K562 (cell line): ENCODE measurements around the gene DOCK4. TPM values are rescaled to one million over a fixed set of nuclear protein-coding genes. Genes with fewer than 3 reads are reported as not detected.

Source experiments
- ATAC-seq: fragments of 200-7000 bp; cut with Tn5 transposase; 3 replicates; pipeline ENCODE4 v1.9.1; 2020; ENCODE audit warnings: moderate library complexity
- BruUV-seq: library from RNA; stranded (reverse); fragments of 400-500 nt; replicated peaks from 2 replicates; lab custom pipeline; 2021; lab: Mats Ljungman, UMichigan
- CTCF ChIA-PET: fragments of 300-600 bp; formaldehyde crosslinking; extraction: SDS; loops from one replicate; lab custom pipeline; 2021; ENCODE audit warnings: low intra/inter-chr PET ratio; lab: Yijun Ruan, JAX
- POLR2A ChIA-PET: fragments of 300-600, 350-650 bp; sonication (Branson Sonifier 250); formaldehyde crosslinking; extraction: SDS; loops from one replicate; lab custom pipeline; 2021; ENCODE audit warnings: antibody characterized with exemption, inconsistent platforms; lab: Yijun Ruan, JAX
- DNase-seq, 4 experiments: peaks; one replicate each; pipeline versions ENCODE4 v3.0.0 to v3.0.0-alpha.2; 2011 to 2018; ENCODE audit warnings: low spot score in 3 of 4, mixed read lengths in 3 of 4; ENCODE audit errors: extremely low read depth in 1 of 4
- FAIRE-seq: peaks from 2 replicates; lab custom pipeline; 2011; peaks lifted over from hg19 to GRCh38; lab: Jason Lieb, UNC
- H2AFZ ChIP-seq: 2 replicates; pipeline ENCODE4 v1.6.0; 2011; ENCODE audit warnings: low read depth, low read length, control low read depth, inconsistent platforms
- H3K27ac ChIP-seq: fragments of 200-600 bp; 3 replicates; pipeline ENCODE4 v1.8.0; 2011; ENCODE audit warnings: low read depth, mild to moderate bottlenecking, control low read depth, inconsistent platforms, low read length, moderate library complexity, mixed read lengths; ENCODE audit errors: extremely low read depth
- H3K27me3 ChIP-seq, 2 experiments: fragments of 300-600 bp in 1 of 2; 2 replicates in 1 of 2; 3 replicates in 1 of 2; pipeline versions ENCODE4 v1.6.0 to v1.8.0; 2011; ENCODE audit warnings: inconsistent platforms in 2 of 2, low read length in 2 of 2, mild to moderate bottlenecking in 1 of 2, mixed read lengths in 1 of 2, moderate library complexity in 1 of 2; ENCODE audit not compliant: control insufficient read depth in 2 of 2, insufficient read depth in 2 of 2
- H3K36me3 ChIP-seq: fragments of 300-600 bp; 3 replicates; pipeline ENCODE4 v1.8.0; 2011; ENCODE audit warnings: mild to moderate bottlenecking, low read length, inconsistent platforms; ENCODE audit not compliant: control insufficient read depth, insufficient read depth
- H3K4me1 ChIP-seq, 2 experiments: fragments of 200-600 bp in 1 of 2; replicated peaks in 1 of 2; 2 replicates in 1 of 2; 3 replicates in 1 of 2; pipeline versions ENCODE4 v1.5.1 to v1.8.0; 2011; ENCODE audit warnings: inconsistent platforms in 2 of 2, low read length in 2 of 2, mild to moderate bottlenecking in 1 of 2, mixed read lengths in 1 of 2, moderate library complexity in 1 of 2; ENCODE audit not compliant: control insufficient read depth in 2 of 2, insufficient read depth in 2 of 2
- H3K4me2 ChIP-seq: 2 replicates; pipeline ENCODE4 v1.6.1; 2011; ENCODE audit warnings: low read length, control low read depth, inconsistent platforms, mixed read lengths; ENCODE audit not compliant: insufficient read depth
- H3K4me3 ChIP-seq: fragments of 200-600 bp; sonication (generic), shearing (Covaris generic); 2 replicates; pipeline ENCODE4 v1.5.1; 2016; ENCODE audit warnings: control low read depth, inconsistent platforms
- H3K79me2 ChIP-seq: fragments of 200-600 bp; 3 replicates; pipeline ENCODE4 v1.8.0; 2011; ENCODE audit warnings: low read length, inconsistent platforms; ENCODE audit not compliant: control insufficient read depth, insufficient read depth
- H3K9ac ChIP-seq, 2 experiments: 2 replicates each; pipeline versions ENCODE4 v1.6.0 to v1.6.1; 2011; ENCODE audit warnings: low read depth in 2 of 2, low read length in 2 of 2, control low read depth in 1 of 2, inconsistent platforms in 1 of 2, mild to moderate bottlenecking in 1 of 2, mixed read lengths in 1 of 2; ENCODE audit not compliant: insufficient read depth in 1 of 2
- H3K9me1 ChIP-seq: one replicate; pipeline ENCODE4 v1.6.0; 2011; ENCODE audit warnings: inconsistent platforms, mild to moderate bottlenecking, low read length, moderate library complexity; ENCODE audit not compliant: control insufficient read depth, insufficient read depth
- H3K9me3 ChIP-seq: replicated peaks from 2 replicates; pipeline ENCODE4 v1.5.1; 2011; ENCODE audit warnings: low read depth, low read length, inconsistent platforms; ENCODE audit not compliant: control insufficient read depth, insufficient read depth
- H4K20me1 ChIP-seq: replicated peaks from 2 replicates; pipeline ENCODE4 v1.6.1; 2011; ENCODE audit warnings: low read length, inconsistent platforms, mixed read lengths; ENCODE audit not compliant: control insufficient read depth, insufficient read depth
- RNF219 ChIP-seq: fragments of 250-450 bp; sonication (Bioruptor Pico); IDR thresholded peaks from 2 replicates; pipeline ENCODE4 v1.5.0; 2022; ENCODE audit warnings: mild to moderate bottlenecking
- ZBTB11 ChIP-seq, 3 experiments: fragments of 200-800 bp in 1 of 3; fragments of 250-450 bp in 1 of 3; fragments of 450-650 bp in 1 of 3; sonication (Bioruptor Pico) in 1 of 3; sonication (Bioruptor generic) in 1 of 3; formaldehyde crosslinking in 1 of 3; IDR thresholded peaks; 2 replicates each; pipeline versions ENCODE4 v1.6.1 to v1.8.0; 2016 to 2022; ENCODE audit warnings: mild to moderate bottlenecking in 2 of 3, missing genetic modification characterization in 2 of 3, missing compliant biosample characterization in 1 of 3, moderate library complexity in 1 of 3
- WGBS: fragments of 100-300 bp; shearing (Covaris generic); methylation state at CpG from one replicate; pipeline ENCODE4 v1.1.6; 2016; ENCODE audit warnings: low coverage, mixed read lengths; ENCODE audit not compliant: insufficient coverage; ENCODE audit errors: missing lambda C conversion rate; 5-methylcytosine and 5-hydroxymethylcytosine counted together
- in situ Hi-C: fragments of 300-500 bp; cut with MboI; formaldehyde crosslinking; loops from 4 replicates; pipeline ENCODE4 v1.15.0; 2018; ENCODE audit warnings: inconsistent platforms, mixed read lengths
- intact Hi-C: fragments of 100-400 bp; cut with micrococcal nuclease; formaldehyde crosslinking; loops from 2 replicates; pipeline ENCODE4 v1.14.2; 2022
- polyA plus RNA-seq, 8 experiments: library from polyadenylated mRNA; depleted of rRNA in 4 of 8; stranded (reverse) in 5 of 8; unstranded in 3 of 8; fragments of >200 nt; fragmentation: Nextera tagmentation in 2 of 8; fragmentation: Illumina TruSeq in 1 of 8; extraction: Ambion mirVana in 2 of 8; extraction: Trizol in 1 of 8; gene quantifications; 2 replicates each; pipeline versions ENCODE4 v1.2.1 to v1.2.3, GENCODE V29; 2011 to 2014; ENCODE audit warnings: inconsistent platforms in 1 of 8, missing spikeins in 1 of 8
- total RNA-seq, 7 experiments: library from RNA; depleted of rRNA in 6 of 7; stranded (reverse); fragments of >200 nt in 6 of 7; fragmentation: Illumina TruSeq in 2 of 7; extraction: Trizol in 2 of 7; gene quantifications; 2 replicates each; pipeline versions ENCODE4 v1.2.1 to v1.2.3, GENCODE V29; 2011 to 2021; ENCODE audit warnings: low replicate concordance in 1 of 7

DOCK4 gene
- total and polyA plus RNA-seq, 9 of the 15 experiments (the other 6 are each of a cell fraction or from before 2014, with no cell fraction given): 0.42 to 5.7 (median 2.3) TPM

- no peak for FAIRE-seq
- Histone ChIP-seq H3K9ac (no peak overlapping the region), H3K27ac (no peak overlapping the region), H3K36me3 (no peaks in the 10 kb centered on the region), H3K9me3 (no peaks in the 10 kb centered on the region), H3K79me2 (no peaks in the 10 kb centered on the region), H3K4me1 (no peaks in the 10 kb centered on the region), H2AFZ (no peak overlapping the region), H3K4me3 (no peak overlapping the region), H4K20me1 (no peaks in the 10 kb centered on the region), H3K4me2 (no peak overlapping the region), H3K9me1 (no peaks in the 10 kb centered on the region), H3K27me3 (no peaks in the 10 kb centered on the region)
- WGBS: 0% methylated on average over 1 of the region's 1 CpG
- ATAC-seq: no peak
- in situ Hi-C loops: no loop called here
- intact Hi-C loops: no loop called here
- BruUV-seq: no TSS peak
- TF ChIP-seq ZBTB11 (CRISPR knock-in tag; IDR thresholded peaks at IDR 0.05): no peak
- TF ChIP-seq RNF219: no peak
- ChIA-PET CTCF (no interaction called here), POLR2A (interaction anchor here (0.7 to 1.2 kb wide), 2 partner anchors 11 to 234 kb away, joined by 3 to 5 read pairs; no protein-coding TSS in a partner anchor)
- no peak for DNase-seq
Observed at GRCh38 chr7:112052498-112052897, 153.7 kb downstream of the DOCK4 start.
